GM12878 (cell line): ENCODE results near the gene SLC9C1. TPM values are rescaled to one million over a fixed set of nuclear protein-coding genes. Genes with fewer than 3 reads are reported as not detected.

Experiments used
- BCLAF1 ChIP-seq: fragments of 450-650 bp; IDR thresholded peaks from 2 replicates; pipeline ENCODE4 v1.6.1; 2017; ENCODE audit warnings: antibody characterized with exemption, mild to moderate bottlenecking, moderate library complexity
- FOXM1 ChIP-seq: IDR thresholded peaks from 2 replicates; pipeline ENCODE4 v1.6.1; 2012; ENCODE audit warnings: low read depth, mild to moderate bottlenecking, inconsistent platforms, low read length, moderate library complexity
- IRF5 ChIP-seq: fragments of 450-650 bp; IDR thresholded peaks from 2 replicates; pipeline ENCODE4 v1.6.1; 2017; ENCODE audit warnings: borderline replicate concordance
- LARP7 ChIP-seq: fragments of 450-650 bp; IDR thresholded peaks from 2 replicates; pipeline ENCODE4 v1.6.1; 2017; ENCODE audit warnings: mild to moderate bottlenecking
- MTA3 ChIP-seq: IDR thresholded peaks from 2 replicates; pipeline ENCODE4 v1.6.1; 2012; ENCODE audit warnings: low read length, inconsistent platforms, borderline replicate concordance
- NR2C1 ChIP-seq: fragments of 450-650 bp; IDR thresholded peaks from 2 replicates; pipeline ENCODE4 v1.6.1; 2017; ENCODE audit warnings: antibody characterized with exemption, mild to moderate bottlenecking, moderate library complexity
- RAD51 ChIP-seq: fragments of 450-650 bp; IDR thresholded peaks from 2 replicates; pipeline ENCODE4 v1.6.1; 2016; ENCODE audit warnings: moderate library complexity, mild to moderate bottlenecking, inconsistent platforms
- SIX5 ChIP-seq: IDR thresholded peaks from 2 replicates; pipeline ENCODE4 v1.6.1; 2011; ENCODE audit warnings: mild to moderate bottlenecking, low read depth, low read length, moderate library complexity; ENCODE audit not compliant: severe bottlenecking
- SREBF1 ChIP-seq: IDR thresholded peaks from 2 replicates; pipeline ENCODE4 v1.6.1; 2012; ENCODE audit warnings: mild to moderate bottlenecking, low read length
- STAT3 ChIP-seq: IDR thresholded peaks from 2 replicates; pipeline ENCODE4 v1.6.1; 2011; ENCODE audit warnings: low read depth, low read length, improper control_type of control experiment
- YY1 ChIP-seq: IDR thresholded peaks from 2 replicates; pipeline ENCODE4 v1.6.1; 2011; ENCODE audit warnings: low read depth, mild to moderate bottlenecking, low read length
- ZBTB4 ChIP-seq: fragments of 450-650 bp; formaldehyde crosslinking; IDR thresholded peaks from 2 replicates; pipeline ENCODE4 v1.4.0; 2022; ENCODE audit warnings: mild to moderate bottlenecking, moderate library complexity
- ZNF592 ChIP-seq: fragments of 450-650 bp; IDR thresholded peaks from 2 replicates; pipeline ENCODE4 v1.6.1; 2017; ENCODE audit warnings: mild to moderate bottlenecking, moderate library complexity
- ZNF622 ChIP-seq: fragments of 450-650 bp; IDR thresholded peaks from 2 replicates; pipeline ENCODE4 v1.6.1; 2017; ENCODE audit warnings: mild to moderate bottlenecking, inconsistent platforms
- ZSCAN29 ChIP-seq: fragments of 450-650 bp; IDR thresholded peaks from 2 replicates; pipeline ENCODE4 v1.6.1; 2017; ENCODE audit warnings: mild to moderate bottlenecking, moderate library complexity
- polyA plus RNA-seq, 11 experiments: library from polyadenylated mRNA; depleted of rRNA in 4 of 11; unstranded in 6 of 11; stranded (reverse) in 5 of 11; fragments of >200 nt; fragmentation: Nextera tagmentation in 4 of 11; fragmentation: Illumina TruSeq in 1 of 11; extraction: Ambion mirVana in 4 of 11; extraction: Trizol in 1 of 11; gene quantifications; 1 replicate in 1 of 11; 2 replicates in 10 of 11; pipeline versions ENCODE4 v1.2.1 to v1.2.3, GENCODE V29; 2011 to 2016; ENCODE audit warnings: inconsistent platforms in 2 of 11, missing spikeins in 2 of 11, low read depth in 1 of 11
- total RNA-seq, 4 experiments: library from RNA; depleted of rRNA in 3 of 4; stranded (reverse); fragments of >200 nt in 3 of 4; fragmentation: Illumina TruSeq in 1 of 4; extraction: Trizol in 1 of 4; gene quantifications; 2 replicates each; pipeline versions ENCODE4 v1.2.1 to v1.2.3, GENCODE V29; 2013 to 2021

SLC9C1 gene
- total and polyA plus RNA-seq, 10 of the 15 experiments (the other 5 are each of a cell fraction or from before 2014, with no cell fraction given) = not detected

- TF ChIP-seq BCLAF1 (no peak), ZBTB4 (CRISPR knock-in tag) (no peak), FOXM1 (no peak), YY1 (no peak; the same call in 1 of the 2 replicates), RAD51 (no peak), ZSCAN29 (no peak), ZNF622 (no peak), STAT3 (no peak), NR2C1 (no peak), LARP7 (no peak), IRF5 (no peak), SREBF1 (no peak), MTA3 (no peak), SIX5 (no peak), ZNF592 (peak; percentile 59; the same call in 1 of the 2 replicates)
These were observed 177.2 kb downstream of the SLC9C1 start (continued) for GRCh38 chr3:112116748-112117186.
